Neural cell (in vitro differentiated cells): ENCODE results near the gene MPP3. TPM values are rescaled to one million over a fixed set of nuclear protein-coding genes. Genes with fewer than 3 reads are reported as not detected.

Experiments used
- H2AFZ ChIP-seq: fragments of 200-600, 300-800 bp; sonication (generic), shearing (Covaris generic); 2 replicates; pipeline ENCODE4 v1.6.0; 2014; ENCODE audit warnings: low read depth, mild to moderate bottlenecking, antibody characterized with exemption, low read length, moderate library complexity
- H3F3A ChIP-seq: fragments of 200-600 bp; shearing (Covaris generic); 2 replicates; pipeline ENCODE4 v1.6.1; 2016; ENCODE audit warnings: mild to moderate bottlenecking, moderate library complexity, mixed read lengths, antibody characterized with exemption, low read length; ENCODE audit not compliant: insufficient read depth, poor library complexity, severe bottlenecking
- H3K27ac ChIP-seq: fragments of 200-600, 300-800 bp; sonication (generic), shearing (Covaris generic); 2 replicates; pipeline ENCODE4 v1.5.1; 2014; ENCODE audit warnings: mild to moderate bottlenecking, low read length, moderate library complexity
- H3K27me3 ChIP-seq: fragments of 300-800, 200-600 bp; sonication (generic), shearing (Covaris generic); 2 replicates; pipeline ENCODE4 v1.6.0; 2014; ENCODE audit warnings: mild to moderate bottlenecking, low read depth, low read length, moderate library complexity; ENCODE audit not compliant: insufficient read depth
- H3K36me3 ChIP-seq: fragments of 300-800, 200-600 bp; sonication (generic), shearing (Covaris generic); 2 replicates; pipeline ENCODE4 v1.5.1; 2014; ENCODE audit warnings: mild to moderate bottlenecking, antibody characterized with exemption, low read length, moderate library complexity; ENCODE audit not compliant: insufficient read depth
- H3K4me2 ChIP-seq: fragments of 300-800, 200-600 bp; sonication (generic), shearing (Covaris generic); 2 replicates; pipeline ENCODE4 v1.6.0; 2014; ENCODE audit warnings: mild to moderate bottlenecking, low read length
- H3K4me3 ChIP-seq: fragments of 300-800, 200-600 bp; sonication (generic), shearing (Covaris generic); 2 replicates; pipeline ENCODE4 v1.5.1; 2014; ENCODE audit warnings: mild to moderate bottlenecking, low read length, moderate library complexity
- H3K79me2 ChIP-seq: fragments of 200-600 bp; shearing (Covaris generic); replicated peaks from 2 replicates; pipeline ENCODE4 v1.6.0; 2014; ENCODE audit warnings: mild to moderate bottlenecking, low read length, moderate library complexity; ENCODE audit not compliant: insufficient read depth
- H3K9ac ChIP-seq: fragments of 300-800, 200-600 bp; sonication (generic), shearing (Covaris generic); 2 replicates; pipeline ENCODE4 v1.6.1; 2016; ENCODE audit warnings: mild to moderate bottlenecking, low read length, mixed read lengths
- H3K9me2 ChIP-seq: fragments of 200-600 bp; shearing (Covaris generic); 2 replicates; pipeline ENCODE4 v1.6.1; 2016; ENCODE audit warnings: mild to moderate bottlenecking, low read length, mixed read lengths; ENCODE audit not compliant: insufficient read depth
- H3K9me3 ChIP-seq: fragments of 200-600, 300-800 bp; sonication (generic), shearing (Covaris generic); 2 replicates; pipeline ENCODE4 v1.6.1; 2016; ENCODE audit warnings: mild to moderate bottlenecking, mixed run types, low read length, moderate library complexity, mixed read lengths
- H4K20me1 ChIP-seq: fragments of 200-600 bp; shearing (Covaris generic); 2 replicates; pipeline ENCODE4 v1.6.1; 2016; ENCODE audit warnings: mild to moderate bottlenecking, mixed run types; ENCODE audit not compliant: insufficient read depth
- CTCF ChIP-seq: fragments of 450-650 bp; IDR thresholded peaks from 2 replicates; pipeline ENCODE4 v1.5.1; 2014; ENCODE audit warnings: antibody characterized with exemption, mild to moderate bottlenecking, moderate library complexity; ENCODE audit not compliant: poor library complexity, severe bottlenecking
- EP300 ChIP-seq: fragments of 450-650 bp; conservative IDR thresholded peaks from 2 replicates; pipeline ENCODE4 v1.6.1; 2014; ENCODE audit warnings: antibody characterized with exemption, mild to moderate bottlenecking, moderate library complexity; ENCODE audit not compliant: poor library complexity, severe bottlenecking
- EZH2 ChIP-seq: fragments of 200-600, 300-800 bp; shearing (Covaris generic), sonication (generic); IDR thresholded peaks from 2 replicates; pipeline ENCODE4 v1.6.1; 2014; ENCODE audit warnings: antibody characterized with exemption, low read length, borderline replicate concordance, mild to moderate bottlenecking; ENCODE audit not compliant: insufficient read depth, poor library complexity, severe bottlenecking
- MXI1 ChIP-seq: fragments of 450-650 bp; conservative IDR thresholded peaks from 2 replicates; pipeline ENCODE4 v1.6.1; 2014; ENCODE audit warnings: antibody characterized with exemption, mild to moderate bottlenecking; ENCODE audit not compliant: poor library complexity, severe bottlenecking
- POLR2AphosphoS5 ChIP-seq: IDR thresholded peaks from 2 replicates; pipeline ENCODE4 v1.6.1; 2012
- RAD21 ChIP-seq: fragments of 450-650 bp; conservative IDR thresholded peaks from 2 replicates; pipeline ENCODE4 v1.6.1; 2014; ENCODE audit warnings: antibody characterized with exemption, mild to moderate bottlenecking, moderate library complexity
- REST ChIP-seq: IDR thresholded peaks from 2 replicates; pipeline ENCODE4 v1.6.1; 2012; ENCODE audit warnings: borderline replicate concordance
- SMC3 ChIP-seq: fragments of 450-650 bp; conservative IDR thresholded peaks from 2 replicates; pipeline ENCODE4 v1.6.1; 2014; ENCODE audit warnings: antibody characterized with exemption, mild to moderate bottlenecking, moderate library complexity; ENCODE audit not compliant: poor library complexity
- TAF1 ChIP-seq: IDR thresholded peaks from 2 replicates; pipeline ENCODE4 v1.6.1; 2012; ENCODE audit warnings: low read depth
- polyA plus RNA-seq: library from polyadenylated mRNA; depleted of rRNA; stranded (reverse); fragments of >200 nt; gene quantifications from 2 replicates; pipeline ENCODE4 v1.2.3, GENCODE V29; 2014

The MPP3 gene
- polyA plus RNA-seq, 1 donor from 2014 or later, result 48.1 TPM

- no peaks in the 10 kb centered on the region for H4K20me1 ChIP-seq
- no peak overlapping the region for H3K4me3 ChIP-seq
- no peaks in the 10 kb centered on the region for H3K79me2 ChIP-seq
- no peaks in the 10 kb centered on the region for H3F3A ChIP-seq
- H3K36me3 ChIP-seq, result no peaks in the 10 kb centered on the region
- no peak overlapping the region for H3K4me2 ChIP-seq
- no peak overlapping the region for H3K27ac ChIP-seq
- no peak for TF ChIP-seq RAD21
- TF ChIP-seq REST, result no peak
- no peak for TF ChIP-seq POLR2AphosphoS5
- TF ChIP-seq SMC3, result no peak
- TF ChIP-seq CTCF, result no peak
- TF ChIP-seq EP300, result no peak
- H2AFZ ChIP-seq, result no peak overlapping the region
- no peaks in the 10 kb centered on the region for H3K9me3 ChIP-seq
- H3K9me2 ChIP-seq, result no peaks in the 10 kb centered on the region
- H3K9ac ChIP-seq, result no peak overlapping the region
- H3K27me3 ChIP-seq, result no peaks in the 10 kb centered on the region
These were observed 43.5 kb downstream of the MPP3 start for GRCh38 chr17:43789482-43789881.

GRCh38 chr17:43788540-43788939 is 44.4 kb downstream of the MPP3 start:
- Histone ChIP-seq H3K9ac (no peak overlapping the region), H3K36me3 (no peaks in the 10 kb centered on the region), H3K27me3 (no peaks in the 10 kb centered on the region), H3K9me3 (no peaks in the 10 kb centered on the region), H3K79me2 (no peaks in the 10 kb centered on the region), H3K27ac (no peak overlapping the region), H4K20me1 (no peaks in the 10 kb centered on the region), H3K4me3 (no peak overlapping the region), H3K9me2 (no peaks in the 10 kb centered on the region), H3K4me2 (no peak overlapping the region), H2AFZ (no peak overlapping the region), H3F3A (no peaks in the 10 kb centered on the region)
- TF ChIP-seq EZH2 (no peak), TAF1 (no peak), CTCF (no peak), POLR2AphosphoS5 (no peak), REST (no peak), SMC3 (no peak), EP300 (no peak), RAD21 (no peak), MXI1 (no peak)
